GM21381 (cell line): ENCODE data around the gene HOMEZ.

Experiments used
- ATAC-seq: cut with Tn5 transposase; IDR thresholded peaks from one replicate; pipeline ENCODE4 v1.9.1; 2021; ENCODE audit warnings: mild to moderate bottlenecking, moderate library complexity; ENCODE audit not compliant: unreplicated experiment

Gene HOMEZ

DNA sequence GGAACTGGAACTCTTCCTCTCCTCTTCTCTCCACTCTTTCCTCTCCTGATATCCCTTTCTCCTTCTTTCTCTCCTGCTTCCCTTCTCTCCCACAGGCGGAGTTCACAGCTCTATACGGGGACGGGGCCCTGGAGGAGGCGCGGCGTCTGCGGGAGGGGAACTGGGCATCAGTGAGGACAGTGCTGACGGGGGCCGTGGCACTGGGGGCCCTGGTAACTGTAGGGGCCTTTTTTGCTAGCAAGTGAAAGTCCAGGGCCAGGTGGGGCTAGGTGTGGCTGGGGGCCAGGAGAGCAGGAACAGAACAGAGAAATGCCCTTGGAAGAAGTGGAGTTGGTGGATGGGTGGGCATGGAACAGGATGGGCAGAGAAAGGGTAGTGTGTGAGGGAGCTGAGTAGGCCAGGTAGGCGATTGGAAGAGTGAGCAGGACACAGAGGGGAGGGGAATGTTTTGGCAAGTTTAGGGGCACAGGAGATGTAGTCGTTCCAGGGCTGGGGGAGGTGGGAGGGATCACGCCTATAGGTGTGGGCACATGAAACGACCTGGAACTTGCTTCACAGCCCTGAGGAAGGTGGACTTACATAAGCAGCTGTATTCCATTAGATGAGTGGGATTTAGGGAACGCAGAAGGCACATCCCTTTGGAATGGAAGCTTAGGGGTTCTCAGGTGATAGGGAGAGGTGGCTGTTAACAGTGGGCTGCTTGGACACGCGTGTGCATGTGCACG lies 23.0 kb upstream of the HOMEZ start:
- no peak for ATAC-seq

DNA sequence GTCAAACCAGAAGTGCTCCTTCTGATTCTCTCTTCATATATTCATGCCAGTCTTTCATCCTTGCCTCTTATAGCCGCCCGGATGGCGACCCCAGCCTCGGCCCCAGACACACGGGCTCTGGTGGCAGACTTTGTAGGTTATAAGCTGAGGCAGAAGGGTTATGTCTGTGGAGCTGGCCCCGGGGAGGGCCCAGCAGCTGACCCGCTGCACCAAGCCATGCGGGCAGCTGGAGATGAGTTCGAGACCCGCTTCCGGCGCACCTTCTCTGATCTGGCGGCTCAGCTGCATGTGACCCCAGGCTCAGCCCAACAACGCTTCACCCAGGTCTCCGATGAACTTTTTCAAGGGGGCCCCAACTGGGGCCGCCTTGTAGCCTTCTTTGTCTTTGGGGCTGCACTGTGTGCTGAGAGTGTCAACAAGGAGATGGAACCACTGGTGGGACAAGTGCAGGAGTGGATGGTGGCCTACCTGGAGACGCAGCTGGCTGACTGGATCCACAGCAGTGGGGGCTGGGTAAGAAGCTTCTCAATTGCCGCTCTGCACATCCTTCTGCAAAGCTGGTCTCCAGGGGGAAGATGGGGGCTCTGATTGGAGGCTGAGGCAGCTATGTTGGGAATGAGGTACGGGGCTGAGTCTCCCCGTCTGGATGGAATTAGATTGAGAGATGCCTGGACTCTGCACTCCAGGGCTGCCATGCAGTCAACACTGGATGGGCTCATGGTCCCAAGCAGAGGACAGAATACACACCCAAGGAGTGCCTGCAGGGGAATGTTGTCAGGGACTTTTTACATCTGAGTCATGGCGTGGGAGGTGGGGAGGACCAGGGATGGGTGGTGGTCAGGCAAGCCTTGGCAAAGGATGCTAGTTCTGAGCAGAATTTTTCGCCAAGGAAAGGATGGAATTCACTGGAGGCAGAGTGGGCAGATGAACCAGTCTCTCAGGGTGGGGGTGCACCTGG lies 22.0 kb upstream of the HOMEZ start:
- ATAC-seq = no peak

DNA sequence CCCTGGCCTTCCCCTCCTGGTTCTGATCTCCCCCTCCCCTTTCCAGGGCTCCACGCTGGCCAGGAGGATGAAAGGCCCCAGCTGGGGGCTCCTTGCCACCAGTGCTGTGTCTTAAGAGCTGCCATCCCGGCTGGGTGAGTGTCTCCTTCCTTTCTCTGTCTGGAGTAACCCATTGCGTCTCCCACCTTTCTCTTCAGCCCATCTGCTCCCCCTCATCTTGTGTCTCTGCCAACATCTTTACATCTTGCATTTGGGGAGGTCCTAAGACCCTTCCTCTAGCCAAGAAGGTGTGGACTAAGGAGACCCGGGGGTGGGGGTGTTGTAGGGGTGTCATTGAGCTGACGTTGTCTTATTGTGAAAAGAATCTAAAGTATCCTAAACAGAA lies 21.2 kb upstream of the HOMEZ start:
- no peak for ATAC-seq

DNA sequence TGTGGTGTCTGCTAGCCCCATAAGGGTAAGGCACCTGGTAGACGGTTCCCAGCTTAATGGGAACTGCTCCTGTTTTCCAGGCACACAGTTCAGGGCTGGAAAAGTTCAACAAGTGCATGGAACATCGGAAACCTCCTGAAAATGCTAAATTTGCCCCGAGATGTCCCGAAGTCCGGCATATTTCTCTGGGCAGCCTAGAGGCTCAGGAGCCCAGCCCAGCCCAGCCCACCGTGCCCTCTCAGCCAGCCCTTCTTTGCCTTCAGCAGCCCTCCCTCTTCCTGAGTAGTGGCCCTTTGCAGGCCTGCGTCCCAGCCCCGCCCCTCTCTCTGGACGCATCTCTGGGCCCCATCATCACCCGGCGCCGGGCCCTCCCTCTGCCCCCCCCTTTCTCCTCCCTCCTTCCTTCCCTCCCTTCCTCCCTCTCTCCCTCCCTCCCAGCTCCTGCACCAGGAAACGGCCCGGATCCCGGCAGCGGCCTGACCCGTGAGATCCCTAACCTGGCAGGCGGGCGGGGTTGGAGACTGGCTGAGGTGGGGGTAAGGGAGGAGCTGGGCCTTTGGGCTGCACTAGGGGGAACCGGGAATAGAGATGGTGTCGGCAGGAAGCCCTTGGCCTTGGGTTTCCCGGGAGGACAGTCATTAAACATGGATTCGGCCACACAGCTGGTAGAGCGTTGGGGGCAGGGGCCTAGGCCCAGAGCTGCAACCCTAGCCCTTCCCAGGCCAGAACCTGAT lies 20.6 kb upstream of the HOMEZ start, which contains the start of gene BCL2L2:
BCL2L2 (plus strand) TSS at position 422 of the 734 bp plus-strand sequence. CDS start 935 bp downstream, outside the sequence.
- no peak for ATAC-seq

DNA sequence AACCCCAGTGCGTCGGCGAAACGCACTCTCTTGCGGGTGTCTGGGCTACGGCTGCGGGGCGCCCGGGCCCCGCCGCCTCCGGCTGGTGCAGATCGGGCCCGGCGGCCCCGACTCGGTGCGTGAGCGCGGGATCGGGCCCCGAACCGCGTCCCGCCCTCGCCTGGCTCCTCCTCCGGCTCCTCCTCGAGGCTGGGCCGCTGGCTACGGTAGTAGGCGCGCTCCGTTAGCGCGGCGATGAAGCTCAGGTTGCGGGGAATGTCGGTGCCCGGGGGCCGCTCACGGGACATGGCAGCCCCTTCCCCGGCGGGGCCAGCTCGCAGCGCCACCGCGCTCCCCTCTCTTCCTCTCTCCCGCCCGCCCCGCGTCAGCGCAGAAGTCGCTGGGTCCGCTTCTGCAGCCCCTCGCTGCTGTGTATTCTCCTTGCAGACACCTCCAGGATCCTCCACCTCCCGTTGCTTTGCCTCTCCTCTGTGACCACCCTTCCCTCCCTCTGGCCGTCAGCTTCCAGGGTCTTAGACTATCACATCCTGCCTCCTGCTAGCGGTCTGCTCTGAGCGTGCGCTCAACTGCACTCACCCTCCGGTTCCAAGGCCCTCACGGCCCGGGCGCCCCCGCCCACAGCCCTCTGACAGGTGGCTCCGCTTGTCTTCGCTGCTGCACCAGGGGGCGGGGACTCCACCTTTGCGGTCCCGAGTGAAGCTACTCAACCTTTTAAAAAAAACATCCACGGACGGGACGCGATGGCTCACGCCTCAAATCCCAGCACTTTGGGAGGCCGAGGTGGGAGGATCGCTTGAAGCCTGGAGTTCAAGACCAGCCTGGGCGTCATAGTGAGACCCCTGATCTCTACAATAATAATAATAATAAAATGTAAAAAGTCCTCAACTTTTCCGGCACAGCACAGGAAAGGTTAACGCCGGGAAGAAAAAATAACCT lies 16.6 kb upstream of the HOMEZ start, which contains the start of gene PPP1R3E:
PPP1R3E (minus strand) TSS at position 570 of the 936 bp plus-strand sequence; CDS start at position 287, 283 bp downstream.
- peak; percentile 32 for ATAC-seq

DNA sequence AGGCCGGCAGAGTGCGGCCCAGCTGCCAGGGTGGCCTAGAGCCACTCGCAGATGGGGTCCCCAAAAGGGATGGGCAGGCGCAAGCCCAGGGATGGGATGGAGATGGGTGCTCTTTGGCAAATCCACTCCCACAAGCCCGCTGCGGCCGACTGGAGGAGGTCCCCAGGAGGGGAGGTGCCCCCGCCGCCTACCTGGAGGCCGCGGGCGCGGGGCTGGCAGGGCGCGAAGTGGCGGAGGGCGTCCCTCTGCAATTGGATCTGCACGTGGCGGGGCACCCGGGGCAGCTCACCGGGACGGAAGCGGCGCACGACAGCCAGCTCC lies 16.0 kb upstream of the HOMEZ start:
- peak; percentile 7 for ATAC-seq

DNA sequence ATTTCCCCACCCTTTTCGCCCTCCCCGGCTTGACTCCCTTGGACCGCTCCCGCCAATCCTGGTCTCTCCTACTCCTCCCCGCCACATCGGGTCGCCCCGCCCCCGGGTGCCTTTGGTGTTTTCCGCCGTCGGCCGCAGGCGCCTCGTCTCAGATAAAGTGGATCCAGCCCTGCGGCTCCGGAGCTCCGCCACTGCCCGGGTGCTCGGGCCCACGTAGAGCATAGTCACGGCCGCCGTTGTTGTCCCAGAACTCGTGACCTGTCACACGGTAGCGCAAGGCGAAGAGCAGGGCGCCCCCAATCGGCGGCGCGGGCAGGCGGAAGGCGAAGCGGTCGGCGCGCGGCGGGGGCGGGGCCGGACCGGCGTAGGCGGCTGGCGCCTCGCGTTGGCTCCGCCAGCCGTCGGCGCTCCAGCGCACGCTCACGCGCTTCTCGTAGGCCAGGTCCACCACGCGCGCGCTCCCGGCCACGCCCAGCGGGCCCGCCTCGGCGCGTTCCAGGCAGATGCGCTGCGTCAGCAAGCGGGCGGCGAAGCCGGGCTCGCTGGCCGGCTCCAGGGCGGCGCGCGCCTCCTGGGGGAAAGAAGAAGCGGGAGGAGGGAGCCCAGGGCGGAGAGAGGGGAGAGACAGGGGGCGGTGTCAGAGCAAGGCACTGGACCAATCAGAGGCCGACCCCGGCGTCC lies 15.5 kb upstream of the HOMEZ start:
- ATAC-seq = peak; percentile 79

DNA sequence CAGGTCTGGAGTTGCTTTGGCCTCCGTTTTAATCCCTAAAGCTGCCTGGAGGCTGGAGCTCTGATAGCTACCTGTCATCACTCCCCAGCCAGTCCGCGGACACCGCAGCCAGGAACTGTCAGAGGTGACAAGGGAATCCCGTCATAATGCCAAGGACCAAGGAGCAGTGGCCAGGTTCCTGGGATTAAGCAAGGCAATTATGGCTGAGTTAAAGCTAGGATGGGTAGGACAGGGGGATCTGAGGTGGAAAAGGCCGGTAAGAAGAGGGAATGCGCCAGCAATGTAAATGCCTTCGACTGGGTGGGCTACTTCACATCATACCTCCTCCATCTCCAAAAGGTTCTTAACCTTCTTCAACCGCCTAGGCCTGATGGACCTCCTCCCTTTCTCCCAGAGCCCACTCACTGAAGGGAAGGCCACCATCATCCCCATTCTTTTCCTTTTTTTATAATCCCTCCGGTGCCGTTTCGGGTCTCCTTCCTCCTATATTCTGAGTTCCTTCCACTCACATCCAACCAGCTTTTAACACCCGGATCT lies 14.8 kb upstream of the HOMEZ start:
- no peak for ATAC-seq

DNA sequence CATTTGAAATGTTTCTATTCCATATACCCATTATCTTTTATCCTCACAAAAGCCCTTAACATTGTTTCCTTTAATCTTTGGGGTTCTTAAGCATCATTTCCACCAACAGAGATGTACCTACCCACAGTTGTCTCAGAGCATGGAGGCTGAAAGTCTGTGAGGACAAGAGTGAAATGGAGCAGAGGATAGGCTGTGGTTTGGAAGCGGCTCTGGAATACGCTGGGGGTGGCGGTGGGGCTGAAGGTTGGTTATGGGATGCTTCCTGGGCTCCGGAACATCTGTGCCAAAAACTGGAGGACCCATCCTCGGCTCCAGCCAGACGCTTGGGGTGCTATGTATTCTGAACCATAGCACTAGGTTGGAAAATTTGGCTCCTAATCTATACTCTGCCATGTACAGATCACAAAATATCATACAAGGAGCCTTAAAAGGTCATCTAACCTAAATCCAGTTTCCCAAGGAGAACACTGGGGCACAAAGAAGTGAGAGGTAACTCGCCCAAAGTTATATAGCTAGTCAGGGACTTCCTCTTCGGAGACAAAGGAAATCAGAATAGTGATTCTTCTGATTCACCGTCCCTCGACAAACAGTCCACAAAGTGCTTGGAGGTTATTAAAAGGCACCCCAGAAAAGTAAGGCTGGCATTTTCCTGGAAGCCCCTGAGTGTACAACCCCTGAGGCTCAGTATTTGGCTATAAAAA lies 14.2 kb upstream of the HOMEZ start:
- no peak for ATAC-seq

DNA sequence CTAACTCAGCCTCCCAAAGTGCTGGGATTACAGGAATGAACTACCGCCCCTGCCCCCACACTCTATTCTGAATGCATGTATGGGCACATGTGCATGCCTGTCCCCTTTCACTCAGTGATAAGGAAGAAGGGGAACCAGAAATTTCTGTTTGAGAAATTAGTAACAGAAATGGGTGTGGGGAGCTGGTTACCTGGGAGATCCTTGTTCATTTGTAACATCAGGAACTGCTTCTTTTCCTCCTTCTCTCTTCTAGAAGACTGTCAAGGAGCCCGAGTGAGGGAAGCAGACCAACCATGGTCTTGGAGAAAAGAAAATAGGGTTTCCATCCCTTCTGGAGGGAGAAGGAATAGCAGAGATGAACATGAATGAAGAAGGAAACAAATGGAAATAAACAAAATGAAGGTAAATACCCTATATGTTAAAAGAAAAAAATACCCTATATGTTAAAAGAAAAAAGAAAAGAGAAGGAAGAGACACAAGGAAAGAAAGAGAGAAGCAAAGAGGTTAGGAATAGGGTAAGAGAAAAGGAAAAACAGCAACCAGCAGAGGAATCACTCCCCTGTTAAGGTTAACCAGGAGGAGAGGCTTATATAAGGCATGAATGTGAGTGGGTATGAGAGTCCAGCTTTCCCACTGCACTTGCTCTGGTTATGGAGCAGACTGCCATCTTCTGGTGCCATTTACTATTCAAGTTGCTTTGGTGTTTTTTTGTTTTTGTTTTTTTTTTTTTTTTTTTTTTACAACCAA lies 13.5 kb upstream of the HOMEZ start:
- no peak for ATAC-seq

DNA sequence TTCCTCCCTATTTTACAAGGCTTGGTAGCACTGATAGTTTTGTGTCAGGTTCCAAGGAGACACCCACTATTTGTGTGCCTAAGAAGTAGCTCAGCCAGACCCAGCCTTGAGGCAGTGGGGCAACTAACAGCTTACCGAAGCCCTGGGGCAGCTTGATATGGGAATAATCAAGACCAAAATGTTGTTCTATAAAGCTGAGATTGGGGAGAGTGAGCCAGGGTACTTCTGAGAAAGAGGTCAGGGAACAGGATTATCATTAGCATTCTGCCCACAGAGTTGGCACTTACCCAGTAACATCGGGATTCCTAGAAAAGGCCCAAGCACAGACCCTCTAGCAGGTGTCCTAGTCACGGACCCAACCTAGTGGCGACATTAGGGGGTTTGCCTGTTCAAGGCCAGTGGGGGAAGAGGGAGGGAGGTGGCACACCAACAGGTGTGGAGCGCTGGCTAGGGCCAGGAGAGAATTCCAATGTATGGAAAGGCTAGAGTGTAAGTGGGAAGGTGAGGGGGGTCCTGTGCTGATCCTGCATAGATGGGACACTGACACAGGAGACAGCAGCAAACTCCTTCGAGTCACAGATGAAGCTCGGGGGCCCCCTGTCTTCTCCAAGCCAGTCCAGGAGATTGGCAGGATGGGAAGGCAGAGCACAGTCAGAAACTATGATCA lies 11.8 kb upstream of the HOMEZ start:
- no peak for ATAC-seq

DNA sequence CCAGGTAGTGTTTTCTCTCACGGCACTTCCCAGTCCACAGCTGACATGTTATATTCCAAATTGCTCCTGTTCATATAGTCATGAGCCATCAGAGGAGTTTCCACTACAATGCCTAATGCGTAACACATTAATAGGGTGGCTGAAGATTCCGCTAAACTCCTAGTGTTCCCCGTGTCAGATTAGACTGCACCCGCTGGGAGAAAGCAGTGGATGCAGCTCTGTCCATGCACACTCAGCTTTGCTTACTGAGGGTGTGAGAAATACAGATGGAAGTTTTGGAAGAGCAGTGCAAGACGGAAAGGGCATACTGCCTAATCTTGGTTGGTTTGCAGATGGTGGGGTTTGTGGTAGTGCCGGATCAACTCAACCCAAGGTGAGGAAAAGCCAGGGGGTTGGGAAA lies 11.2 kb upstream of the HOMEZ start:
- ATAC-seq = no peak

DNA sequence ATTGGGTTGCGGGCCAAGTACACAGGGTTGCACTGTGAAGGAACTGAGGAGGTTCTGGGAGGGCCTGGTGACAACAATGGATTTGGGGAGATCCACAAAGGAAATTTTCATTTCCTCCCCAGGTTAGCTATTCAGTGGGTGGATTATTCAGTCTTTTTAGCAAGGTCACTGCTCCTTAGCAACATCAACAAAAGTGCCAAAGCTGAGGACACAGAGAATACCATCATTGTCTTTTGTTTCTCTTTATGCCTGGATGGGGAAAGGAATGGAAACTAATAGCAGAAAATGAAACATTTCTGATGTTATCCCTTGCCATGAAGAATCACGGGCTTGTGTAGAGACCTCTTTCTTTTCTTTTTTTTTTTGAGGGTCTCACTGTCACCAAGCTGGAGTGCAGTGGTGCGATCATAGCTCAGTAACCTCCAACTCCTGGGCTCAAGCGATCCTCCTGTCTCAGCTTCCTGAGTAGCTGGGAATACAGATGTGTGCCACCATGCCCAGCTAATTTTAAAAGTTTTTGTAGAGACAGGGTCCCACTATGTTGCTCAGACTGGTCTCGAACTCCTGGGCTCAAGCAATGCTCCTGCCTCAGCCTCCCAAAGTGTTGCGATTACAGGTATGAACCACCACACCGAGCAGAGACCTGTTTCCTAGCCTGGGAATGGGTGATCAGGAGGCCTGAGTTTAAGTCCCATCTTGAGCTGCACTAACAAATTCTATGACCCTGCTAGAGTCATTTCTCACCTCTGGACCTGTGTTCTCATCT lies 10.3 kb upstream of the HOMEZ start:
- ATAC-seq = no peak

DNA sequence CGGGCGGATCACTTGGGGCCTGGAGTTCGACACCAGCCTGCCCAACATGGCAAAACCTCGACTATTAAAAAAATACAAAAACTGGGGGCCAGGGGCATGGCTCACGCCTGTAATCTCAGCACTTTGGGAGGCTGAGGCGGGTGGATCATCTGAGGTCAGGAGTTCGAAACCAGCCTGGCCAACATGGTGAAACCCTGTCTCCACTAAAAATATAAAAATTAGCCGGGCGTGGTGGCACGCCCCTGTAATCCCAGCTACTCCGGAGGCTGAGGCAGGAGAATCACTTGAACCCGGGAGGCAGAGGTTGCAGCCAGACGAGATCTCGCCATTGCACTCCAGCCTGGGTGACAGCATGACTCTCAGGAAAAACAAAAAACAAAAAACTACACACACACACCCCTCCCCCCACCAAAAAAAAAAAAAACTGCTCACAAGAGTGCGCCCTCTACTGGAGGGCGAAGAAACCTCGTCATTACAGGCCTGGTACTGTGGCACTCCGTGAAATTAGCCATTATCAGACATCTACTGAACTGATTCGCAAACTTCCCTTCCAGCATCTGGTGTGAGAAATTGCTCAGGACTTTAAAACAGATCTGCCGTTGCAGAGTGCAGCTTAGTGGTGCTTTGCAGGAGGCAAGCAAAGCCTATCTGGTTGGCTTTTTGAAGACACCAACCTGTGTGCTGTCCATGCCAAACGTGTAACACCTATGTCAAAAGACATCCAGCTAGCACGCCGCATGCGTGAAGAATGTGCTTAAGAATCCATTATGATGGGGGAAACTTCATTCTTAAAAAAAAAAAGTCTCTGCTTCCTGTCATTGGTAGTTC lies 9.0 kb upstream of the HOMEZ start:
- no peak for ATAC-seq

DNA sequence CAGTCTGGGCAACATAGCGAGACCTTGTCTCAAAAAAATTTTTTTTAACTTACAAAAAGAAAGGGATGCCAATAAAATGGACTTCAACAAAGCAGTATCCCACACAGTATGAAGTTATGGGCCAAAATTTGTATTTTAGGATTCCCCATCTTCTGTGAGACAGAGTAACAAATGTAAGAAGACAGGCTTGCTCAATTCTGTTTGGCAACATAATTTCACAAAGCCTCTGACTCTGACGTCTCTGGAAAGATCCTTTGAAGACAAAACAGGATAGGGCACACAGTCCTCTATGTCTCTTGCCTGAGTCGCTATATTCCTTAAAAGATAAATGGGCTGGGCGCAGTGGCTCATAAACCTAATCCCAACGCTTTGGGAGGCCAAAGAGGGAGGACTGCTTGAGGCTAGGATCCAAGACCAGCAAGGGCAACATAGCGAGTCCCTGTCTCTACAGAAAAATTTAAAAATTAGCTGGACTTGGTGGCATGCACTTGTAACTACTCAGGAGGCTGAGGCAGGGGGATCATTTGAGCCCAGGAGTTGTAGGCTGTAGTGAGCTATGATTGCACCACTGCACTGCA lies 1.1 kb upstream of the HOMEZ start:
- no peak for ATAC-seq
